Bronchial epithelial cell (primary cell): Measurements from ENCODE around the gene TAPT1. TPM values are rescaled to one million over a fixed set of nuclear protein-coding genes. Genes with fewer than 3 reads are reported as not detected.

Source experiments
- DNase-seq: peaks from one replicate; pipeline ENCODE4 v3.0.0-alpha.2; 2010; ENCODE audit warnings: low read depth
- FAIRE-seq: peaks from 2 replicates; lab custom pipeline; 2011; peaks lifted over from hg19 to GRCh38; lab: Jason Lieb, UNC
- H3K27me3 ChIP-seq: 2 replicates; pipeline ENCODE4 v1.5.1; 2011; ENCODE audit warnings: low read length; ENCODE audit not compliant: control insufficient read depth, insufficient read depth
- H3K36me3 ChIP-seq: 2 replicates; pipeline ENCODE4 v1.5.1; 2011; ENCODE audit warnings: low read length; ENCODE audit not compliant: control insufficient read depth, insufficient read depth
- H3K4me3 ChIP-seq: 2 replicates; pipeline ENCODE4 v1.5.1; 2011; ENCODE audit warnings: mild to moderate bottlenecking, low read depth, low read length, control low read depth
- CTCF ChIP-seq: IDR thresholded peaks from 2 replicates; pipeline ENCODE4 v1.5.1; 2011; ENCODE audit warnings: mild to moderate bottlenecking, moderate library complexity, low read length, control low read depth, inconsistent platforms; ENCODE audit not compliant: insufficient read depth, severe bottlenecking
- total RNA-seq: library from RNA; depleted of rRNA; stranded (reverse); fragments of >200 nt; gene quantifications from 2 replicates; pipeline ENCODE4 v1.2.1, GENCODE V29; 2014

The TAPT1 gene
- total RNA-seq, 1 donor from 2014 or later = 15.0 TPM

- FAIRE-seq = no peak
- Histone ChIP-seq H3K36me3 (no peaks in the 10 kb centered on the region), H3K27me3 (no peaks in the 10 kb centered on the region), H3K4me3 (no peak overlapping the region)
- TF ChIP-seq CTCF = no peak
- peak; percentile 10 for DNase-seq
These were observed 33.6 kb upstream of the TAPT1 start for GRCh38 chr4:16259889-16260246.

GRCh38 chr4:16259241-16259888 is 33.1 kb upstream of the TAPT1 start:
- TF ChIP-seq CTCF = no peak
- no peak overlapping the region for H3K4me3 ChIP-seq

GRCh38 chr4:16257611-16258010 is 31.3 kb upstream of the TAPT1 start:
- H3K36me3 ChIP-seq = no peaks in the 10 kb centered on the region
- no peak for DNase-seq
- H3K27me3 ChIP-seq = no peaks in the 10 kb centered on the region
- FAIRE-seq = no peak
- H3K4me3 ChIP-seq = no peak overlapping the region
- no peak for TF ChIP-seq CTCF

More at GRCh38 chr4:16259241-16259888, 33.1 kb upstream of the TAPT1 start:
- DNase-seq (no peak), FAIRE-seq (no peak)
- H3K27me3 ChIP-seq = no peaks in the 10 kb centered on the region
- no peaks in the 10 kb centered on the region for H3K36me3 ChIP-seq

GRCh38 chr4:16256343-16256742 is 30.1 kb upstream of the TAPT1 start:
- Histone ChIP-seq H3K4me3 (no peak overlapping the region), H3K36me3 (no peaks in the 10 kb centered on the region), H3K27me3 (no peaks in the 10 kb centered on the region)
- FAIRE-seq = no peak
- no peak for DNase-seq
- TF ChIP-seq CTCF = no peak

GRCh38 chr4:16255730-16256129 is 29.5 kb upstream of the TAPT1 start:
- FAIRE-seq = no peak

More at GRCh38 chr4:16255730-16256129, 29.5 kb upstream of the TAPT1 start:
- H3K27me3 ChIP-seq = no peaks in the 10 kb centered on the region
- H3K4me3 ChIP-seq = no peak overlapping the region
- no peaks in the 10 kb centered on the region for H3K36me3 ChIP-seq
- no peak for DNase-seq
- no peak for TF ChIP-seq CTCF
